IMR-90 (cell line): ENCODE data around the gene KIF3B. TPM values are rescaled to one million over a fixed set of nuclear protein-coding genes. Genes with fewer than 3 reads are reported as not detected.

Experiments
- ATAC-seq: fragments of 200-7000 bp; cut with Tn5 transposase; 2 replicates; pipeline ENCODE4 v1.9.1; 2020; ENCODE audit warnings: low read depth, mild to moderate bottlenecking, moderate library complexity
- BruUV-seq: library from RNA; stranded (reverse); fragments of 400-500 nt; replicated peaks from 2 replicates; lab custom pipeline; 2021; lab: Mats Ljungman, UMichigan
- CTCF ChIA-PET: fragments of 300-600 bp; formaldehyde crosslinking; extraction: SDS; loops from one replicate; lab custom pipeline; 2021; ENCODE audit warnings: antibody characterized with exemption; lab: Yijun Ruan, JAX
- POLR2A ChIA-PET: fragments of 300-600 bp; sonication (Branson Sonifier 250); formaldehyde crosslinking; loops from one replicate; lab custom pipeline; 2022; ENCODE audit warnings: antibody characterized with exemption; ENCODE audit not compliant: unreplicated experiment; lab: Charles Lee
- DNase-seq: peaks from one replicate; pipeline ENCODE4 v3.0.0; 2013
- H2AFZ ChIP-seq: replicated peaks from 2 replicates; pipeline ENCODE3; 2013; ENCODE audit warnings: low read length, mild to moderate bottlenecking; ENCODE audit not compliant: poor library complexity
- H2AK5ac ChIP-seq: 2 replicates; pipeline ENCODE4 v1.6.1; 2013; ENCODE audit warnings: low read depth, low read length, inconsistent platforms
- H2AK9ac ChIP-seq: replicated peaks from 2 replicates; pipeline ENCODE3; 2013; ENCODE audit warnings: mild to moderate bottlenecking, low read depth, low read length, moderate library complexity; ENCODE audit not compliant: poor library complexity
- H2BK120ac ChIP-seq: 2 replicates; pipeline ENCODE4 v1.6.1; 2013; ENCODE audit warnings: low read depth, low read length, inconsistent platforms
- H2BK15ac ChIP-seq: 3 replicates; pipeline ENCODE4 v1.6.1; 2013; ENCODE audit warnings: low read depth, low read length, inconsistent platforms
- H2BK20ac ChIP-seq: 2 replicates; pipeline ENCODE4 v1.6.1; 2013; ENCODE audit warnings: low read depth, mild to moderate bottlenecking, inconsistent platforms, low read length, moderate library complexity
- H2BK5ac ChIP-seq: 2 replicates; pipeline ENCODE4 v1.6.1; 2013; ENCODE audit warnings: mild to moderate bottlenecking, low read depth, low read length, inconsistent platforms; ENCODE audit not compliant: poor library complexity, severe bottlenecking
- H3K14ac ChIP-seq: replicated peaks from 2 replicates; pipeline ENCODE4 v1.6.1; 2013; ENCODE audit warnings: low read depth, low read length, inconsistent platforms
- H3K18ac ChIP-seq: 2 replicates; pipeline ENCODE4 v1.6.1; 2013; ENCODE audit warnings: low read depth, low read length, control low read depth
- H3K23ac ChIP-seq: 2 replicates; pipeline ENCODE4 v1.6.1; 2013; ENCODE audit warnings: low read depth, low read length, inconsistent platforms
- H3K27ac ChIP-seq: 2 replicates; pipeline ENCODE4 v1.5.1; 2013; ENCODE audit warnings: mild to moderate bottlenecking, control low read depth, low read length; ENCODE audit not compliant: insufficient read depth
- H3K27me3 ChIP-seq: 2 replicates; pipeline ENCODE4 v1.6.1; 2013; ENCODE audit warnings: low read length; ENCODE audit not compliant: control insufficient read depth, insufficient read depth
- H3K36me3 ChIP-seq: 2 replicates; pipeline ENCODE4 v1.6.1; 2013; ENCODE audit warnings: low read length, mixed read lengths; ENCODE audit not compliant: control insufficient read depth, insufficient read depth
- H3K4ac ChIP-seq: 2 replicates; pipeline ENCODE4 v1.6.1; 2013; ENCODE audit warnings: low read depth, low read length, inconsistent platforms
- H3K4me1 ChIP-seq: 2 replicates; pipeline ENCODE4 v1.6.1; 2013; ENCODE audit warnings: low read length, mixed read lengths; ENCODE audit not compliant: control insufficient read depth, insufficient read depth
- H3K4me2 ChIP-seq: 2 replicates; pipeline ENCODE4 v1.6.1; 2013; ENCODE audit warnings: low read depth, mild to moderate bottlenecking, control low read depth, low read length, moderate library complexity
- H3K4me3 ChIP-seq: 2 replicates; pipeline ENCODE4 v1.5.1; 2013; ENCODE audit warnings: low read depth, mild to moderate bottlenecking, control low read depth, low read length, moderate library complexity; ENCODE audit not compliant: insufficient read depth
- H3K56ac ChIP-seq: 2 replicates; pipeline ENCODE4 v1.6.1; 2013; ENCODE audit warnings: low read length, inconsistent platforms; ENCODE audit not compliant: insufficient read depth; ENCODE audit errors: extremely low read depth
- H3K79me1 ChIP-seq, 2 experiments: 2 replicates each; pipeline ENCODE4 v1.6.1; 2013; ENCODE audit warnings: low read length in 2 of 2, inconsistent platforms in 1 of 2, low read depth in 1 of 2
- H3K9ac ChIP-seq: 2 replicates; pipeline ENCODE4 v1.6.1; 2013; ENCODE audit warnings: low read depth, low read length, control low read depth
- H3K9me1 ChIP-seq: 2 replicates; pipeline ENCODE4 v1.6.1; 2013; ENCODE audit warnings: low read length, inconsistent platforms; ENCODE audit not compliant: insufficient read depth
- H3K9me3 ChIP-seq: 2 replicates; pipeline ENCODE4 v1.6.1; 2013; ENCODE audit warnings: low read length; ENCODE audit not compliant: control insufficient read depth, insufficient read depth
- H4K20me1 ChIP-seq: 2 replicates; pipeline ENCODE4 v1.6.1; 2013; ENCODE audit warnings: low read length, inconsistent platforms; ENCODE audit not compliant: insufficient read depth
- H4K5ac ChIP-seq: 2 replicates; pipeline ENCODE4 v1.6.1; 2013; ENCODE audit warnings: mild to moderate bottlenecking, low read depth, low read length, control low read depth
- H4K8ac ChIP-seq, 2 experiments: 2 replicates each; pipeline ENCODE4 v1.6.1; 2013; ENCODE audit warnings: low read depth in 2 of 2, low read length in 2 of 2, control low read depth in 1 of 2, inconsistent platforms in 1 of 2
- H4K91ac ChIP-seq: 2 replicates; pipeline ENCODE4 v1.6.1; 2013; ENCODE audit warnings: low read depth, low read length, inconsistent platforms; ENCODE audit not compliant: insufficient read depth
- BHLHE40 ChIP-seq: fragments of 150-350 bp; IDR thresholded peaks from 2 replicates; pipeline ENCODE4 v1.6.1; 2016; ENCODE audit warnings: mild to moderate bottlenecking, low read depth, low read length
- CEBPB ChIP-seq: IDR thresholded peaks from 2 replicates; pipeline ENCODE4 v1.6.1; 2012; ENCODE audit warnings: low read depth, low read length, improper control_type of control experiment
- CHD1 ChIP-seq: IDR thresholded peaks from 2 replicates; pipeline ENCODE4 v1.6.1; 2012; ENCODE audit warnings: low read depth, low read length, improper control_type of control experiment
- ELK1 ChIP-seq: fragments of 150-350 bp; IDR thresholded peaks from 2 replicates; pipeline ENCODE4 v1.6.1; 2016; ENCODE audit warnings: low read depth, mild to moderate bottlenecking, low read length, moderate library complexity, borderline replicate concordance
- FOS ChIP-seq: fragments of 150-350 bp; IDR thresholded peaks from 2 replicates; pipeline ENCODE4 v1.6.1; 2016; ENCODE audit warnings: low read depth, low read length
- MAFK ChIP-seq: IDR thresholded peaks from 2 replicates; pipeline ENCODE4 v1.6.1; 2012; ENCODE audit warnings: low read depth, low read length, improper control_type of control experiment
- MAZ ChIP-seq: IDR thresholded peaks from 2 replicates; pipeline ENCODE4 v1.6.1; 2012; ENCODE audit warnings: low read depth, mild to moderate bottlenecking, low read length, improper control_type of control experiment, moderate library complexity, borderline replicate concordance
- MXI1 ChIP-seq: IDR thresholded peaks from 2 replicates; pipeline ENCODE4 v1.6.1; 2012; ENCODE audit warnings: low read depth, mild to moderate bottlenecking, low read length, moderate library complexity, borderline replicate concordance
- POLR2A ChIP-seq: IDR thresholded peaks from 2 replicates; pipeline ENCODE4 v1.6.1; 2012; ENCODE audit warnings: mild to moderate bottlenecking, low read depth, low read length
- RAD21 ChIP-seq: IDR thresholded peaks from 2 replicates; pipeline ENCODE4 v1.6.1; 2012; ENCODE audit warnings: low read length, improper control_type of control experiment
- RCOR1 ChIP-seq: IDR thresholded peaks from 2 replicates; pipeline ENCODE4 v1.6.1; 2012; ENCODE audit warnings: mild to moderate bottlenecking, low read length, improper control_type of control experiment; ENCODE audit not compliant: insufficient replicate concordance
- RFX5 ChIP-seq: IDR thresholded peaks from 2 replicates; pipeline ENCODE4 v1.8.0; 2012; ENCODE audit warnings: low read depth, mild to moderate bottlenecking, low read length, moderate library complexity
- SMC3 ChIP-seq: fragments of 150-350 bp; IDR thresholded peaks from 2 replicates; pipeline ENCODE4 v1.6.1; 2016; ENCODE audit warnings: low read depth, mild to moderate bottlenecking, antibody characterized with exemption, low read length, moderate library complexity
- USF2 ChIP-seq: fragments of 150-350 bp; IDR thresholded peaks from 2 replicates; pipeline ENCODE4 v1.6.1; 2017; ENCODE audit warnings: mild to moderate bottlenecking, antibody characterized with exemption, low read length, low read depth
- WGBS, 2 experiments: methylation state at CpG; one replicate each; pipeline versions ENCODE4 v1.1.5 to v1.1.7; 2013; ENCODE audit warnings: missing lambda C conversion rate in 2 of 2; ENCODE audit not compliant: insufficient read length in 1 of 2; ENCODE audit errors: extremely low coverage in 2 of 2; 5-methylcytosine and 5-hydroxymethylcytosine counted together
- dilution Hi-C: fragments of 300-500 bp; cut with HindIII; formaldehyde crosslinking; loops from one replicate; pipeline ENCODE4 v1.14.3; 2018; ENCODE audit warnings: low sequenced_read_pairs; ENCODE audit not compliant: unreplicated experiment
- in situ Hi-C: fragments of 300-500 bp; cut with MboI; formaldehyde crosslinking; loops from 3 replicates; pipeline ENCODE4 v1.14.3; 2019; ENCODE audit warnings: low sequenced_read_pairs, inconsistent platforms, mixed read lengths
- intact Hi-C: fragments of 100-400 bp; cut with micrococcal nuclease; formaldehyde crosslinking; loops from 2 replicates; pipeline ENCODE4 v1.10.0; 2022
- polyA plus RNA-seq, 3 experiments: library from polyadenylated mRNA; depleted of rRNA; stranded (reverse); fragments of >200 nt; gene quantifications; 2 replicates each; pipeline ENCODE4 v1.2.3, GENCODE V29; 2012; ENCODE audit warnings: low replicate concordance in 1 of 3
- total RNA-seq: library from RNA; depleted of rRNA; stranded (reverse); fragments of >200 nt; gene quantifications from 2 replicates; pipeline ENCODE4 v1.2.3, GENCODE V29; 2012
- TF ChIP-seq, protein P1 (sequence below): conservative IDR thresholded peaks from 2 replicates; pipeline ENCODE4 v1.5.1; 2012; ENCODE audit warnings: mild to moderate bottlenecking, low read depth, low read length, improper control_type of control experiment

Gene KIF3B
- total and polyA plus RNA-seq, 2 of the 4 experiments (the other 2 are of a cell fraction) = 17.1 to 28.1 TPM

GRCh38 chr20:32353848-32354496 lies 76.5 kb downstream of the KIF3B start:
- intact Hi-C loops (no loop called here), in situ Hi-C loops (no loop called here), dilution Hi-C loops (no loop called here)
- Histone ChIP-seq H3K27ac (no peak overlapping the region), H4K20me1 (peaks cover 9% of the 10 kb centered on the region), H3K4me1 (peaks cover 2% of the 10 kb centered on the region; the same call in 1 of the 2 replicates), H3K36me3 (no peaks in the 10 kb centered on the region), H2BK15ac (peak overlapping the region; percentile 27; the same call in 1 of the 3 replicates), H3K4ac (peak overlapping the region; percentile 83), H2AFZ (no peak overlapping the region), H3K9me3 (0 out of 2 replicates have a peak, but pooled peaks cover 3% of the 10 kb centered on the region), H3K56ac (no peak overlapping the region), H2BK120ac (peak overlapping the region; percentile 77), H2BK5ac (peak overlapping the region; percentile 80), H3K79me1 (peaks cover 0 to 16% of the 10 kb centered on the region in 2 experiments; a peak in 1 of 4 replicates), H3K4me2 (no peak overlapping the region), H3K18ac (no peak overlapping the region; the same call in 1 of the 2 replicates), H2AK5ac (peak overlapping the region; percentile 25), H3K23ac (peak overlapping the region; percentile 78; the same call in 1 of the 2 replicates), H2AK9ac (no peak overlapping the region), H4K91ac (peak overlapping the region; percentile 53), H4K8ac (0 out of 4 replicates have a peak overlapping the region, but pooled peaks of 1 of the 2 experiments have one; percentile 62), H2BK20ac (peak overlapping the region; percentile 67; the same call in 1 of the 2 replicates), H3K9me1 (peaks cover 12% of the 10 kb centered on the region), H3K14ac (peak overlapping the region; percentile 81; the same call in 1 of the 2 replicates), H3K9ac (no peak overlapping the region), H4K5ac (no peak overlapping the region), H3K27me3 (no peaks in the 10 kb centered on the region), H3K4me3 (no peak overlapping the region)
- CTCF ChIA-PET = no interaction called here
- no CpG with 5 or more reads among the region's 6 CpGs for WGBS, 2 experiments
- DNase-seq = no peak
- no peak for ATAC-seq
- POLR2A ChIA-PET = no interaction called here
- no TSS peak for BruUV-seq
- no peak for TF ChIP-seq POLR2A
- TF ChIP-seq ELK1 = no peak
- TF ChIP-seq SMC3 = no peak
- TF ChIP-seq MAZ = no peak
- no peak for TF ChIP-seq BHLHE40
- TF ChIP-seq RCOR1 = no peak
- TF ChIP-seq FOS = no peak
- TF ChIP-seq MXI1 = no peak
- no peak for TF ChIP-seq CHD1
- TF ChIP-seq USF2 = no peak
- TF ChIP-seq CEBPB = no peak
- no peak for TF ChIP-seq MAFK
- no peak for TF ChIP-seq RAD21
- no peak for TF ChIP-seq RFX5
- TF ChIP-seq, protein P1, sequence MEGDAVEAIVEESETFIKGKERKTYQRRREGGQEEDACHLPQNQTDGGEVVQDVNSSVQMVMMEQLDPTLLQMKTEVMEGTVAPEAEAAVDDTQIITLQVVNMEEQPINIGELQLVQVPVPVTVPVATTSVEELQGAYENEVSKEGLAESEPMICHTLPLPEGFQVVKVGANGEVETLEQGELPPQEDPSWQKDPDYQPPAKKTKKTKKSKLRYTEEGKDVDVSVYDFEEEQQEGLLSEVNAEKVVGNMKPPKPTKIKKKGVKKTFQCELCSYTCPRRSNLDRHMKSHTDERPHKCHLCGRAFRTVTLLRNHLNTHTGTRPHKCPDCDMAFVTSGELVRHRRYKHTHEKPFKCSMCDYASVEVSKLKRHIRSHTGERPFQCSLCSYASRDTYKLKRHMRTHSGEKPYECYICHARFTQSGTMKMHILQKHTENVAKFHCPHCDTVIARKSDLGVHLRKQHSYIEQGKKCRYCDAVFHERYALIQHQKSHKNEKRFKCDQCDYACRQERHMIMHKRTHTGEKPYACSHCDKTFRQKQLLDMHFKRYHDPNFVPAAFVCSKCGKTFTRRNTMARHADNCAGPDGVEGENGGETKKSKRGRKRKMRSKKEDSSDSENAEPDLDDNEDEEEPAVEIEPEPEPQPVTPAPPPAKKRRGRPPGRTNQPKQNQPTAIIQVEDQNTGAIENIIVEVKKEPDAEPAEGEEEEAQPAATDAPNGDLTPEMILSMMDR = no peak
